Left ventricle myocardium inferior (tissue), 1 donor: ENCODE results near the gene SEMA3C. TPM values are rescaled to one million over a fixed set of nuclear protein-coding genes. Genes with fewer than 3 reads are reported as not detected.

Experiments used
- DNase-seq: peaks from one replicate; pipeline ENCODE4 v3.0.0-alpha.2; 2020
- H3K27ac ChIP-seq: fragments of 200-600 bp; replicated peaks from 2 replicates; pipeline ENCODE4 v1.8.0; 2021
- H3K27me3 ChIP-seq: fragments of 200-600 bp; 2 replicates; pipeline ENCODE4 v1.8.0; 2021; ENCODE audit warnings: low read depth
- H3K36me3 ChIP-seq: fragments of 200-600 bp; 2 replicates; pipeline ENCODE4 v1.8.0; 2021
- H3K4me1 ChIP-seq: fragments of 200-600 bp; 2 replicates; pipeline ENCODE4 v1.8.0; 2021
- H3K4me3 ChIP-seq: fragments of 200-600 bp; 2 replicates; pipeline ENCODE4 v1.8.0; 2021; ENCODE audit warnings: mild to moderate bottlenecking, moderate library complexity
- H3K9me3 ChIP-seq: fragments of 200-600 bp; replicated peaks from 2 replicates; pipeline ENCODE4 v1.8.0; 2021
- intact Hi-C: fragments of 100-400 bp; cut with micrococcal nuclease; formaldehyde crosslinking; loops from one replicate; pipeline ENCODE4 v1.11.0; 2022
- total RNA-seq: library from RNA; stranded (reverse); fragmentation: NEBNext Ultra II Directional; extraction: Animal tissue kit (Norgen Biotek cat#: 25700); gene quantifications from one replicate; pipeline ENCODE4 v1.2.1, GENCODE V29; 2021
- TF ChIP-seq, protein P1 (sequence below): fragments of 200-600 bp; IDR thresholded peaks from 2 replicates; pipeline ENCODE4 v1.8.0; 2021; ENCODE audit warnings: antibody characterized with exemption, mild to moderate bottlenecking, borderline replicate concordance
- donor health status: DM: no; HTN: yes; CAD: no; lungs with severe emphysema.

Gene SEMA3C
- total RNA-seq, 1 donor from 2014 or later, result 66.5 TPM

DNA sequence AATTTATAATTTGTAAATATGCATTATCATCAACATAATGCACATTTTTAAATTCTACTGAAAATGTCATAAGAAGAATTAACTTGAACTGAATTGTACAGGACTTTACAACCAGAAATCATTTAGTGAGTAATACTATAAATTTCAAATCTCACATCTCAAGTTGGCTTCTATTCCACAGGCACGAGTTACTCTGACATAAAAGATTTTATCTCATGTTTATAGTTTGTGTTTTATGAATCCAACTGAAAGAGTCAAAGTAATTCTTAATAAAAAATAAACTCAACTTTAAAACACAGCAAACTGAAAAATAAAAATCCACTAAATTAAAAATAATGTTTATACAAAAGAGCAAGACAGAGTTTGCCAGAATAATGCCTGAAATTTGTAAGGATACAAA is 151.2 kb downstream of the SEMA3C start:
- no peaks in the 10 kb centered on the region for H3K9me3 ChIP-seq
- no peak overlapping the region for H3K27ac ChIP-seq
- H3K4me3 ChIP-seq, result no peak overlapping the region
- no peak for DNase-seq
- no peaks in the 10 kb centered on the region for H3K27me3 ChIP-seq
- H3K4me1 ChIP-seq, result peaks cover 42% of the 10 kb centered on the region
- intact Hi-C loops, result no loop called here
- TF ChIP-seq, protein P1, sequence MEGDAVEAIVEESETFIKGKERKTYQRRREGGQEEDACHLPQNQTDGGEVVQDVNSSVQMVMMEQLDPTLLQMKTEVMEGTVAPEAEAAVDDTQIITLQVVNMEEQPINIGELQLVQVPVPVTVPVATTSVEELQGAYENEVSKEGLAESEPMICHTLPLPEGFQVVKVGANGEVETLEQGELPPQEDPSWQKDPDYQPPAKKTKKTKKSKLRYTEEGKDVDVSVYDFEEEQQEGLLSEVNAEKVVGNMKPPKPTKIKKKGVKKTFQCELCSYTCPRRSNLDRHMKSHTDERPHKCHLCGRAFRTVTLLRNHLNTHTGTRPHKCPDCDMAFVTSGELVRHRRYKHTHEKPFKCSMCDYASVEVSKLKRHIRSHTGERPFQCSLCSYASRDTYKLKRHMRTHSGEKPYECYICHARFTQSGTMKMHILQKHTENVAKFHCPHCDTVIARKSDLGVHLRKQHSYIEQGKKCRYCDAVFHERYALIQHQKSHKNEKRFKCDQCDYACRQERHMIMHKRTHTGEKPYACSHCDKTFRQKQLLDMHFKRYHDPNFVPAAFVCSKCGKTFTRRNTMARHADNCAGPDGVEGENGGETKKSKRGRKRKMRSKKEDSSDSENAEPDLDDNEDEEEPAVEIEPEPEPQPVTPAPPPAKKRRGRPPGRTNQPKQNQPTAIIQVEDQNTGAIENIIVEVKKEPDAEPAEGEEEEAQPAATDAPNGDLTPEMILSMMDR, result no peak
- no peaks in the 10 kb centered on the region for H3K36me3 ChIP-seq

DNA sequence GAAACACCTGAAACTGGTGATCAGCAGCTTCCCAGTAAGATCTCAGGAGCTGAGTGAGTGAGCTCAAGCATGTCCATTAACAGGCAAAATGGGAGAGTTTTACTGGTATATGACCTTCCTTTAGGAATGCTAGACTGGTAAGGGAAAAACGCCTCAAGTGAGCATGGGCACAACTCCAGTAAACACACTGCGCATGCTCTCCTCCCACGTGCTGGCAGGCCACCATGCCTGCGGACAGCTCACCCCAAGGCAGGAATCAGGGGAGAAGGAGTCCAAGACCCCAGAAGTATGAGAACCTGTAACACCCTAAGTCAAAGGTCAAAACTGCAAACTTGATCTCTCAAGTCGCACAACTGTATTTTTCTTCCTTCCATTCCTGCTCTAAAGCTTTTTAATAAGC is 152.1 kb downstream of the SEMA3C start:
- H3K36me3 ChIP-seq, result no peaks in the 10 kb centered on the region
- no peaks in the 10 kb centered on the region for H3K27me3 ChIP-seq
- TF ChIP-seq, protein P1, result no peak
- no peaks in the 10 kb centered on the region for H3K9me3 ChIP-seq
- H3K27ac ChIP-seq, result no peak overlapping the region
- H3K4me1 ChIP-seq, result peaks cover 33% of the 10 kb centered on the region
- intact Hi-C loops, result no loop called here
- H3K4me3 ChIP-seq, result no peak overlapping the region
- no peak for DNase-seq

DNA sequence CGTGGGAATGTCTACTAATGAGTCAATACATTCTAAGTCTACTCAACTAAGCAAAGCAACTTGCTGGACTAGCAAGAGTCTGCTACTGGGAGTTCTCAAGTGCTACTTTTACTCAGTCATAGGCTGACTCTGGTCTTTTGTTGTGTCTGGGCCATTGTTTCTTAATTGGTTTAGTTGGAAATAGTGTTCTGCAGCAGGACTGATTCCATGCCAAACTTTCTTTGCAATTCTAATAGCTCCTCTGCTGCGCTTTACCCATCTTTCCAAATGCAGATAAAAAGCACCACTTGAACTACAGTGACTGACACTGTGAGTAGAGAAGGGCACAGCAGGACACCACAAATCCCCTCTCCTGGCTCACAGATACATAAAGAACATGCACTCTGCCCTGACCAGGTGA is 154.7 kb downstream of the SEMA3C start:
- H3K4me1 ChIP-seq, result peaks cover 21% of the 10 kb centered on the region
- TF ChIP-seq, protein P1, result no peak

DNA sequence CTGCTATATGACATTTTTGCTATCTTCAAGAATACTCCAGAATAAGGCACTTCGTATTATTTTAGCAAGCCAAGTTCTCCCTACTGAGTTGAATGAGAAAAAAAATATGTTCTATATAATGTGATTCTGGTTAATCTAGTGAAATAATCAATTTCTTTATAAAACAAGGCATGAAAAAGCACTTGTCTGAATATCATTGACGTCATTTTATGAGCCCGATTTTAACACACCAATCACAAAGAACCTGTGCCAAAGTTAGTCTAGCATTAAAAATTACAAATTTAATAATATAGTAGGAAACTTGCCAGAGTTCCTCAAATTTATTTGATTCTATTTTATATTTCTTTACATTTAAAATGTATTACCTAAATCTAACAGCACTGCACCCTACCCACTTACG is 155.1 kb downstream of the SEMA3C start:
- Histone ChIP-seq H3K27ac (peak overlapping the region; percentile 45), H3K4me1 (peaks cover 21% of the 10 kb centered on the region), H3K4me3 (no peak overlapping the region), H3K27me3 (no peaks in the 10 kb centered on the region), H3K9me3 (no peaks in the 10 kb centered on the region), H3K36me3 (no peaks in the 10 kb centered on the region)
- no peak for DNase-seq
- TF ChIP-seq, protein P1, result no peak
- intact Hi-C loops, result no loop called here

More for the DNA sequence above, 154.7 kb downstream of the SEMA3C start:
- Histone ChIP-seq H3K27ac (peak overlapping the region; percentile 45), H3K36me3 (no peaks in the 10 kb centered on the region), H3K4me3 (no peak overlapping the region), H3K27me3 (no peaks in the 10 kb centered on the region), H3K9me3 (no peaks in the 10 kb centered on the region)
- intact Hi-C loops, result no loop called here
- DNase-seq, result no peak

DNA sequence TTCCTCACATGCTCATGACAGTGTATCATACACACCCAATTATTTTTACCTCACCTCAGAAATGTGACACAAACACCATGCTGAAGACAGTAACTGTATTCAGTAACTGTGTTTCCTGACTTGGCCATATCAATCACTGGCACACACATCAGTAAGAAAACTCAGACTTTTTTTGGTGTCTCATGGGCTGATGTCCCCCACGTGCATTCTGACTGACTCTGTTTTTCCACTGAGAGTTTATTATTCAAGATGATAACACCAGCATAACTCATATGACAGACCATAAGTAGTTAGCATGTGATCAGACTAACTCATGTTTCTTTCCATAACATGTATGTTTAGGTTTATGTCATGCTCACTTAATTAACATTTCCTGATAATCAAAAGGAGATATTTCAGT is 155.6 kb downstream of the SEMA3C start:
- DNase-seq, result no peak
- Histone ChIP-seq H3K27me3 (no peaks in the 10 kb centered on the region), H3K4me3 (no peak overlapping the region), H3K4me1 (peaks cover 21% of the 10 kb centered on the region), H3K9me3 (no peaks in the 10 kb centered on the region), H3K27ac (no peak overlapping the region), H3K36me3 (no peaks in the 10 kb centered on the region)
- intact Hi-C loops, result no loop called here
- TF ChIP-seq, protein P1, result no peak

DNA sequence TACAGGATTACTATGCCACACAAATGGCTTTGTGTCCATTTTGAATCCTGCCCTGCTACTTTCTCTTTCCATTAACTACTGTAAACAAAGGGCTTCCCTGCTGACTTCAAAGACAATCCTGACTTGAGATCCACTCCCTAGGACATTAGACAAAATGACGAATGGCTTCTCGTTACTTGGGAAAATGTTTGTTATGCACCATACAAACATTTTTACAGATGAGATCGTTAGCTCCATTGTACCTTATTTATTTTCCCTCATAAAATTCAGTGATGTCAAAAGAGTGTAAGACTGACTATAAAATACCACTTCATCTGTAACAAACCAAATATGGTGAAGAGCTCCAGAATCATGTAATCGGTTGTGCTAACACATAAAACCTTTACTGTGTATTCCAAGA is 158.6 kb downstream of the SEMA3C start:
- H3K27me3 ChIP-seq, result no peaks in the 10 kb centered on the region
- H3K27ac ChIP-seq, result no peak overlapping the region
- H3K4me1 ChIP-seq, result peaks cover 21% of the 10 kb centered on the region
- intact Hi-C loops, result no loop called here
- no peaks in the 10 kb centered on the region for H3K9me3 ChIP-seq
- TF ChIP-seq, protein P1, result no peak
- H3K36me3 ChIP-seq, result peaks cover 5% of the 10 kb centered on the region
- no peak overlapping the region for H3K4me3 ChIP-seq
- DNase-seq, result no peak
